ENCODE results near the gene IWS1.

DNA sequence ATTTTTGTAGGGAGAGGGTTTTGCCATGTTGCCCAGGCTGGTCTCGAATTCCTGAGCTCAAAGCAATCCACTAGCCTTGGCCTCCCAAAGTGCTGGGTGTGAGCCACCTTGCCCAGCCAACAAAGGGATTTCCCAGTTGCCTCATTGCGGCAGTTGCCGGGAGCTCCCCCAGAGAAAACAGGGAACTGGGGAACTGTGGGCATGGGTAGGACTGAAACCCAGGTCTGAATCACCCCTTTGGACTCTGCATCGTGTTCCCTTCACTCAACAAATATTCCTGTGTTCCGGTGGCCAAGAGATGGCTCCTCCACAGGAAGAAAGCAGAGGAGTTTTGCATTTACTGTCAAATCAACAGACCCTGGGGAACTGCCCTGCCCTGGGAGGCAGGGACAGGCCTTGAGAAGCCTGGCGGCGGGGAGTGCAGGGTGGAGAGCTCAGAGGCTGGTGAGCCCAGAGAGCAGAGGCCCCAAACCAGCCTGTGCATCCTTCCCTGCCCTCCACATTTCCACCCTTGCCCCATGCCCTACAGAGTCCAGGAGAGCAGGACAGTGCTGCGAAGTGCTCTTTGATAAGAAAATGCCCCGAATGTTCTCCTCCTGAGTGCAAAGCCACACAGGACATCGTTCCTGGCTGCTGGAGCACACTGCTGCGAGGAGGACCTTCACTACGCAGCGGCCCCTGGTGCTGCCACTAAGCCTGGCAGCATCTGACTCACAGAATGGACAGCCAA lies 34.1 kb upstream of the IWS1 start:
- TF ChIP-seq EZH2 (IDR thresholded peaks at IDR 0.05; ENCODE audit: insufficient read depth, poor library complexity, severe bottlenecking) (no peak), EZH2phosphoT487 (IDR thresholded peaks at IDR 0.05; ENCODE audit: insufficient read depth, low read depth) (no peak)
